HCT116 (cell line): ENCODE results near the gene NCBP2L. TPM values are rescaled to one million over a fixed set of nuclear protein-coding genes. Genes with fewer than 3 reads are reported as not detected.

Experiments used
- ATAC-seq: fragments of 200-7000 bp; cut with Tn5 transposase; 2 replicates; pipeline ENCODE4 v1.9.1; 2020; ENCODE audit warnings: mild to moderate bottlenecking, moderate library complexity
- BruUV-seq: library from RNA; stranded (reverse); fragments of 400-500 nt; replicated peaks from 2 replicates; lab custom pipeline; 2021; lab: Mats Ljungman, UMichigan
- CTCF ChIA-PET: fragments of 300-600 bp; sonication (Branson Sonifier 250); formaldehyde crosslinking; loops from one replicate; lab custom pipeline; 2021; ENCODE audit warnings: antibody characterized with exemption; lab: Charles Lee
- POLR2A ChIA-PET: fragments of 300-600, 350-600 bp; sonication (Branson Sonifier 250); formaldehyde crosslinking; loops from one replicate; lab custom pipeline; 2021; ENCODE audit warnings: antibody characterized with exemption; lab: Charles Lee
- RAD21 ChIA-PET, 2 experiments: fragments of 300-600 bp; sonication (Branson Sonifier 250); formaldehyde crosslinking; loops; one replicate each; lab custom pipeline; 2023; ENCODE audit warnings: low total read pairs in 2 of 2; ENCODE audit not compliant: uncharacterized antibody in 2 of 2, unreplicated experiment in 2 of 2, low non-redundant PET in 1 of 2; lab: Charles Lee
- DNase-seq: peaks from one replicate; pipeline ENCODE4 v3.0.0-alpha.2; 2010; ENCODE audit warnings: low read depth, low spot score
- H2AFZ ChIP-seq: fragments of 200-600 bp; shearing (Covaris generic), sonication (generic); 2 replicates; pipeline ENCODE4 v1.6.1; 2017; ENCODE audit warnings: low read depth, mixed run types, mixed read lengths, antibody characterized with exemption, low read length; ENCODE audit not compliant: poor library complexity, severe bottlenecking
- H3K27ac ChIP-seq: 2 replicates; pipeline ENCODE4 v1.5.1; 2012; ENCODE audit warnings: low read depth, low read length
- H3K27me3 ChIP-seq: fragments of 200-600 bp; sonication (generic); 2 replicates; pipeline ENCODE4 v1.6.1; 2016; ENCODE audit warnings: mixed run types, low read length, mixed read lengths; ENCODE audit not compliant: insufficient read depth
- H3K36me3 ChIP-seq, 2 experiments: fragments of 200-500 bp in 1 of 2; fragments of 200-600 bp in 1 of 2; sonication (Bioruptor generic) in 1 of 2; sonication (generic) in 1 of 2; 2 replicates each; pipeline versions ENCODE4 v1.5.1 to v1.6.1; 2014 to 2016; ENCODE audit warnings: low read length in 2 of 2, inconsistent platforms in 1 of 2, mixed read lengths in 1 of 2, mixed run types in 1 of 2; ENCODE audit not compliant: insufficient read depth in 2 of 2, control insufficient read depth in 1 of 2
- H3K4me1 ChIP-seq, 2 experiments: fragments of 200-600 bp in 1 of 2; sonication (generic) in 1 of 2; 2 replicates each; pipeline versions ENCODE4 v1.5.1 to v1.6.1; 2012 to 2017; ENCODE audit warnings: low read length in 2 of 2, inconsistent platforms in 1 of 2, mild to moderate bottlenecking in 1 of 2, mixed read lengths in 1 of 2, mixed run types in 1 of 2, moderate library complexity in 1 of 2; ENCODE audit not compliant: insufficient read depth in 2 of 2, control insufficient read depth in 1 of 2
- H3K4me2 ChIP-seq: fragments of 200-600 bp; sonication (generic); 2 replicates; pipeline ENCODE4 v1.6.1; 2017; ENCODE audit warnings: mixed run types, low read length, mixed read lengths
- H3K4me3 ChIP-seq, 2 experiments: fragments of 200-600 bp in 1 of 2; sonication (generic) in 1 of 2; replicated peaks in 1 of 2; 2 replicates each; pipeline ENCODE4 v1.5.1; 2011 to 2016; ENCODE audit warnings: low read length in 2 of 2, control low read depth in 1 of 2, low read depth in 1 of 2, mild to moderate bottlenecking in 1 of 2, mixed read lengths in 1 of 2, mixed run types in 1 of 2
- H3K79me2 ChIP-seq: fragments of 200-600 bp; sonication (generic); 2 replicates; pipeline ENCODE4 v1.6.1; 2017; ENCODE audit warnings: mild to moderate bottlenecking, mixed run types, low read length, moderate library complexity, mixed read lengths; ENCODE audit not compliant: insufficient read depth
- H3K9ac ChIP-seq: fragments of 200-600 bp; sonication (generic); 2 replicates; pipeline ENCODE4 v1.6.1; 2016; ENCODE audit warnings: low read length, mixed read lengths
- H3K9me2 ChIP-seq: fragments of 200-600 bp; sonication (generic), shearing (Covaris generic); 2 replicates; pipeline ENCODE4 v1.6.1; 2017; ENCODE audit warnings: mixed run types, mild to moderate bottlenecking, moderate library complexity; ENCODE audit not compliant: insufficient read depth
- H3K9me3 ChIP-seq, 2 experiments: fragments of 200-500 bp in 1 of 2; fragments of 200-600 bp in 1 of 2; sonication (Bioruptor generic) in 1 of 2; sonication (generic) in 1 of 2; 2 replicates each; pipeline ENCODE4 v1.6.1; 2014 to 2017; ENCODE audit warnings: low read length in 2 of 2, mixed read lengths in 2 of 2, inconsistent platforms in 1 of 2, low read depth in 1 of 2, mild to moderate bottlenecking in 1 of 2, mixed run types in 1 of 2, moderate library complexity in 1 of 2; ENCODE audit not compliant: control insufficient read depth in 1 of 2, insufficient read depth in 1 of 2
- H4K20me1 ChIP-seq: fragments of 200-600 bp; sonication (generic), shearing (Covaris generic); 2 replicates; pipeline ENCODE4 v1.6.1; 2017; ENCODE audit warnings: mixed run types, mild to moderate bottlenecking, moderate library complexity; ENCODE audit not compliant: insufficient read depth
- CBX3 ChIP-seq: IDR thresholded peaks from 2 replicates; pipeline ENCODE4 v1.6.1; 2012; ENCODE audit warnings: low read depth
- CEBPB ChIP-seq: IDR thresholded peaks from 2 replicates; pipeline ENCODE4 v1.6.1; 2012; ENCODE audit warnings: low read depth
- CTCF ChIP-seq, 3 experiments: fragments of 200-600 bp in 1 of 3; sonication (generic) in 1 of 3; IDR thresholded peaks in 2 of 3; conservative IDR thresholded peaks in 1 of 3; 2 replicates each; pipeline ENCODE4 v1.5.1; 2012 to 2017; ENCODE audit warnings: low read depth in 2 of 3, low read length in 2 of 3, antibody characterized with exemption in 1 of 3, borderline replicate concordance in 1 of 3, control low read depth in 1 of 3, mild to moderate bottlenecking in 1 of 3, mixed read lengths in 1 of 3, mixed run types in 1 of 3, moderate library complexity in 1 of 3; ENCODE audit not compliant: insufficient read depth in 1 of 3
- ELF1 ChIP-seq: IDR thresholded peaks from 2 replicates; pipeline ENCODE4 v1.6.1; 2012; ENCODE audit warnings: low read depth, borderline replicate concordance
- FOSL1 ChIP-seq: IDR thresholded peaks from 2 replicates; pipeline ENCODE4 v1.6.1; 2012; ENCODE audit warnings: low read depth
- RAD21 ChIP-seq: IDR thresholded peaks from 2 replicates; pipeline ENCODE4 v1.6.1; 2012; ENCODE audit warnings: low read depth, mild to moderate bottlenecking
- REST ChIP-seq: IDR thresholded peaks from 2 replicates; pipeline ENCODE4 v1.6.1; 2012; ENCODE audit warnings: low read depth
- SIN3A ChIP-seq: IDR thresholded peaks from 2 replicates; pipeline ENCODE4 v1.6.1; 2012; ENCODE audit warnings: low read depth
- TCF7L2 ChIP-seq: IDR thresholded peaks from 2 replicates; pipeline ENCODE4 v1.7.0; 2011; ENCODE audit warnings: borderline replicate concordance, inconsistent platforms; ENCODE audit not compliant: insufficient read depth, insufficient read length; ENCODE audit errors: extremely low read depth
- YY1 ChIP-seq: IDR thresholded peaks from 2 replicates; pipeline ENCODE4 v1.6.1; 2011; ENCODE audit warnings: low read length, low read depth, moderate library complexity, mild to moderate bottlenecking; ENCODE audit not compliant: insufficient replicate concordance; ENCODE audit errors: extremely low read depth
- ZBTB33 ChIP-seq: IDR thresholded peaks from 2 replicates; pipeline ENCODE4 v1.6.1; 2011; ENCODE audit warnings: mild to moderate bottlenecking, low read length, moderate library complexity; ENCODE audit not compliant: insufficient replicate concordance; ENCODE audit errors: extremely low read depth
- ZNF274 ChIP-seq: fragments of 200-500 bp; sonication (Bioruptor generic); IDR thresholded peaks from 2 replicates; pipeline ENCODE4 v1.6.1; 2014; ENCODE audit warnings: mild to moderate bottlenecking, low read depth, low read length, inconsistent platforms
- intact Hi-C: fragments of 100-400 bp; cut with micrococcal nuclease; formaldehyde crosslinking; loops from 2 replicates; pipeline ENCODE4 v1.10.0; 2022
- total RNA-seq: library from RNA; stranded (reverse); gene quantifications from one replicate; pipeline ENCODE4 v1.2.1, GENCODE V29; 2021; ENCODE audit not compliant: unreplicated experiment

Gene NCBP2L
- total RNA-seq, 1 experiment from 2014 or later, result not detected

GRCh38 chrX:107827852-107828251 lies 50.3 kb downstream of the NCBP2L start:
- TF ChIP-seq SIN3A, result no peak
- TF ChIP-seq TCF7L2, result no peak
- TF ChIP-seq CEBPB, result no peak
- no peak for TF ChIP-seq ZBTB33
- no peak for TF ChIP-seq ZNF274
- no peak for TF ChIP-seq RAD21
- TF ChIP-seq YY1, result no peak
- TF ChIP-seq, all 23 proteins: peak for 0
- no peak overlapping the region for H3K4me2 ChIP-seq
- no peak for DNase-seq

GRCh38 chrX:107829878-107830277 lies 52.3 kb downstream of the NCBP2L start:
- CTCF ChIA-PET, result no interaction called here
- BruUV-seq, result no TSS peak
- RAD21 ChIA-PET, result no interaction called here
- H2AFZ ChIP-seq, result no peak overlapping the region
- no peaks in the 10 kb centered on the region for H4K20me1 ChIP-seq
- H3K9ac ChIP-seq, result no peak overlapping the region
- H3K4me2 ChIP-seq, result no peak overlapping the region
- H3K4me1 ChIP-seq, result peaks cover 4 to 5% of the 10 kb centered on the region in 2 experiments; a peak in 2 of 4 replicates
- H3K9me3 ChIP-seq, result no peaks in the 10 kb centered on the region
- H3K36me3 ChIP-seq, result no peaks in the 10 kb centered on the region
- ATAC-seq (no peak), DNase-seq (no peak)
- H3K27me3 ChIP-seq, result no peaks in the 10 kb centered on the region
- no peak overlapping the region for H3K27ac ChIP-seq
- no peak overlapping the region for H3K4me3 ChIP-seq
- H3K79me2 ChIP-seq, result no peaks in the 10 kb centered on the region
- H3K9me2 ChIP-seq, result no peaks in the 10 kb centered on the region
- POLR2A ChIA-PET, result no interaction called here
- intact Hi-C loops, result no loop called here
- no peak for TF ChIP-seq REST
- no peak for TF ChIP-seq TCF7L2
- no peak for TF ChIP-seq CTCF (IDR thresholded peaks at IDR 0.05 in 2 of 3, conservative IDR thresholded peaks at IDR 0.05 in 1 of 3; ENCODE audit: borderline replicate concordance in 1 of 3, insufficient read depth in 1 of 3, low read depth in 2 of 3, low read length in 2 of 3)
- TF ChIP-seq RAD21, result no peak
- no peak for TF ChIP-seq FOSL1
- no peak for TF ChIP-seq CBX3
- TF ChIP-seq ELF1, result no peak

More at GRCh38 chrX:107827852-107828251, 50.3 kb downstream of the NCBP2L start:
- H3K36me3 ChIP-seq, result no peaks in the 10 kb centered on the region
- ChIA-PET POLR2A (no interaction called here), RAD21 (no interaction called here), CTCF (no interaction called here)
- H3K4me3 ChIP-seq, result no peak overlapping the region
- H2AFZ ChIP-seq, result no peak overlapping the region
- H3K9me2 ChIP-seq, result no peaks in the 10 kb centered on the region
- no peaks in the 10 kb centered on the region for H3K9me3 ChIP-seq
- no peaks in the 10 kb centered on the region for H3K79me2 ChIP-seq
- no peak for ATAC-seq
- peaks cover 4 to 5% of the 10 kb centered on the region in 2 experiments; a peak in 2 of 4 replicates for H3K4me1 ChIP-seq
- no peak overlapping the region for H3K9ac ChIP-seq
- intact Hi-C loops, result no loop called here
- no peaks in the 10 kb centered on the region for H3K27me3 ChIP-seq
- no peaks in the 10 kb centered on the region for H4K20me1 ChIP-seq
- no peak overlapping the region for H3K27ac ChIP-seq
- no TSS peak for BruUV-seq
